Panc1 (cell line): ENCODE data around the gene KLF6. TPM values are rescaled to one million over a fixed set of nuclear protein-coding genes. Genes with fewer than 3 reads are reported as not detected.

Experiments used
- ATAC-seq: fragments of 200-7000 bp; cut with Tn5 transposase; 2 replicates; pipeline ENCODE4 v1.9.1; 2020; ENCODE audit warnings: mild to moderate bottlenecking, moderate library complexity
- BruUV-seq: library from RNA; stranded (reverse); fragments of 400-500 nt; replicated peaks from 2 replicates; lab custom pipeline; 2021; lab: Mats Ljungman, UMichigan
- CTCF ChIA-PET: fragments of 300-600 bp; sonication (Branson Sonifier 250); formaldehyde crosslinking; loops from one replicate; lab custom pipeline; 2022; ENCODE audit warnings: antibody characterized with exemption; lab: Charles Lee
- POLR2A ChIA-PET: fragments of 300-600 bp; sonication (Branson Sonifier 250); formaldehyde crosslinking; loops from one replicate; lab custom pipeline; 2022; ENCODE audit warnings: antibody characterized with exemption; lab: Charles Lee
- DNase-seq: peaks from one replicate; pipeline ENCODE4 v3.0.0-alpha.2; 2010; ENCODE audit warnings: low read depth, low spot score
- H3K27ac ChIP-seq: 2 replicates; pipeline ENCODE4 v1.5.1; 2011; ENCODE audit warnings: mild to moderate bottlenecking, low read length, inconsistent platforms
- H3K27me3 ChIP-seq: fragments of 200-500 bp; sonication (Bioruptor generic); 2 replicates; pipeline ENCODE4 v1.6.0; 2014; ENCODE audit warnings: low read length, inconsistent platforms; ENCODE audit not compliant: control insufficient read depth, insufficient read depth
- H3K36me3 ChIP-seq: fragments of 200-500 bp; sonication (Bioruptor generic); 2 replicates; pipeline ENCODE4 v1.5.1; 2014; ENCODE audit warnings: inconsistent platforms, mild to moderate bottlenecking, low read length, moderate library complexity; ENCODE audit not compliant: control insufficient read depth, insufficient read depth
- H3K4me1 ChIP-seq: 2 replicates; pipeline ENCODE4 v1.5.1; 2011; ENCODE audit warnings: inconsistent platforms, mild to moderate bottlenecking, low read length, moderate library complexity; ENCODE audit not compliant: control insufficient read depth, insufficient read depth
- H3K4me3 ChIP-seq, 2 experiments: 2 replicates each; pipeline ENCODE4 v1.5.1; 2011 to 2012; ENCODE audit warnings: low read depth in 2 of 2, low read length in 2 of 2, mild to moderate bottlenecking in 2 of 2, inconsistent platforms in 1 of 2, moderate library complexity in 1 of 2
- H3K9me3 ChIP-seq: fragments of 200-500 bp; sonication (Bioruptor generic); 2 replicates; pipeline ENCODE4 v1.5.1; 2014; ENCODE audit warnings: low read depth, mild to moderate bottlenecking, inconsistent platforms, low read length, moderate library complexity; ENCODE audit not compliant: control insufficient read depth, insufficient read depth
- POLR2AphosphoS5 ChIP-seq: IDR thresholded peaks from 2 replicates; pipeline ENCODE4 v1.6.1; 2012; ENCODE audit warnings: mild to moderate bottlenecking, low read depth, low read length, moderate library complexity
- SIN3A ChIP-seq: IDR thresholded peaks from 2 replicates; pipeline ENCODE4 v1.6.1; 2012; ENCODE audit warnings: low read depth, mild to moderate bottlenecking, low read length, moderate library complexity, borderline replicate concordance; ENCODE audit not compliant: insufficient read depth
- TCF7L2 ChIP-seq: IDR thresholded peaks from 2 replicates; pipeline ENCODE4 v1.6.1; 2011; ENCODE audit warnings: mild to moderate bottlenecking, low read depth, low read length, inconsistent platforms
- in situ Hi-C: cut with HindIII; loops from 2 replicates; pipeline ENCODE4 v1.10.0; 2016; ENCODE audit warnings: low sequenced_read_pairs, low pct_unique_long_range_greater_than_20kb
- intact Hi-C: fragments of 100-400 bp; cut with micrococcal nuclease; formaldehyde crosslinking; loops from one replicate; pipeline ENCODE4 v1.10.0; 2022; ENCODE audit not compliant: unreplicated experiment
- total RNA-seq: library from RNA; stranded (reverse); gene quantifications from one replicate; pipeline ENCODE4 v1.2.1, GENCODE V29; 2021; ENCODE audit not compliant: unreplicated experiment
- TF ChIP-seq, protein P1 (sequence below): fragments of 450-650 bp; IDR thresholded peaks from 2 replicates; pipeline ENCODE4 v1.5.1; 2017; ENCODE audit warnings: mild to moderate bottlenecking
- TF ChIP-seq, protein P2 (sequence below), 2 experiments: IDR thresholded peaks; 2 replicates each; pipeline ENCODE4 v1.6.1; 2011 to 2012; ENCODE audit warnings: low read depth in 2 of 2, control low read depth in 1 of 2, low read length in 1 of 2, mild to moderate bottlenecking in 1 of 2, moderate library complexity in 1 of 2; ENCODE audit not compliant: insufficient read depth in 1 of 2

The KLF6 gene
- total RNA-seq, 1 experiment from 2014 or later = 177 TPM

GRCh38 chr10:3749600-3749999 is 35.4 kb downstream of the KLF6 start:
- no peak for ATAC-seq
- H3K4me1 ChIP-seq = peaks cover 30% of the 10 kb centered on the region

GRCh38 chr10:3749011-3749410 is 36.0 kb downstream of the KLF6 start:
- intact Hi-C loops = no loop called here
- Histone ChIP-seq H3K9me3 (no peaks in the 10 kb centered on the region), H3K27me3 (no peaks in the 10 kb centered on the region), H3K36me3 (no peaks in the 10 kb centered on the region), H3K4me3 (no peak overlapping the region), H3K27ac (peak overlapping the region; percentile 73; the same call in 1 of the 2 replicates), H3K4me1 (peaks cover 29% of the 10 kb centered on the region)
- no peak for DNase-seq
- TF ChIP-seq POLR2AphosphoS5 = no peak
- TF ChIP-seq TCF7L2 = no peak
- no peak for TF ChIP-seq SIN3A
- TF ChIP-seq, protein P1, sequence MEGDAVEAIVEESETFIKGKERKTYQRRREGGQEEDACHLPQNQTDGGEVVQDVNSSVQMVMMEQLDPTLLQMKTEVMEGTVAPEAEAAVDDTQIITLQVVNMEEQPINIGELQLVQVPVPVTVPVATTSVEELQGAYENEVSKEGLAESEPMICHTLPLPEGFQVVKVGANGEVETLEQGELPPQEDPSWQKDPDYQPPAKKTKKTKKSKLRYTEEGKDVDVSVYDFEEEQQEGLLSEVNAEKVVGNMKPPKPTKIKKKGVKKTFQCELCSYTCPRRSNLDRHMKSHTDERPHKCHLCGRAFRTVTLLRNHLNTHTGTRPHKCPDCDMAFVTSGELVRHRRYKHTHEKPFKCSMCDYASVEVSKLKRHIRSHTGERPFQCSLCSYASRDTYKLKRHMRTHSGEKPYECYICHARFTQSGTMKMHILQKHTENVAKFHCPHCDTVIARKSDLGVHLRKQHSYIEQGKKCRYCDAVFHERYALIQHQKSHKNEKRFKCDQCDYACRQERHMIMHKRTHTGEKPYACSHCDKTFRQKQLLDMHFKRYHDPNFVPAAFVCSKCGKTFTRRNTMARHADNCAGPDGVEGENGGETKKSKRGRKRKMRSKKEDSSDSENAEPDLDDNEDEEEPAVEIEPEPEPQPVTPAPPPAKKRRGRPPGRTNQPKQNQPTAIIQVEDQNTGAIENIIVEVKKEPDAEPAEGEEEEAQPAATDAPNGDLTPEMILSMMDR = no peak
- TF ChIP-seq, protein P2, sequence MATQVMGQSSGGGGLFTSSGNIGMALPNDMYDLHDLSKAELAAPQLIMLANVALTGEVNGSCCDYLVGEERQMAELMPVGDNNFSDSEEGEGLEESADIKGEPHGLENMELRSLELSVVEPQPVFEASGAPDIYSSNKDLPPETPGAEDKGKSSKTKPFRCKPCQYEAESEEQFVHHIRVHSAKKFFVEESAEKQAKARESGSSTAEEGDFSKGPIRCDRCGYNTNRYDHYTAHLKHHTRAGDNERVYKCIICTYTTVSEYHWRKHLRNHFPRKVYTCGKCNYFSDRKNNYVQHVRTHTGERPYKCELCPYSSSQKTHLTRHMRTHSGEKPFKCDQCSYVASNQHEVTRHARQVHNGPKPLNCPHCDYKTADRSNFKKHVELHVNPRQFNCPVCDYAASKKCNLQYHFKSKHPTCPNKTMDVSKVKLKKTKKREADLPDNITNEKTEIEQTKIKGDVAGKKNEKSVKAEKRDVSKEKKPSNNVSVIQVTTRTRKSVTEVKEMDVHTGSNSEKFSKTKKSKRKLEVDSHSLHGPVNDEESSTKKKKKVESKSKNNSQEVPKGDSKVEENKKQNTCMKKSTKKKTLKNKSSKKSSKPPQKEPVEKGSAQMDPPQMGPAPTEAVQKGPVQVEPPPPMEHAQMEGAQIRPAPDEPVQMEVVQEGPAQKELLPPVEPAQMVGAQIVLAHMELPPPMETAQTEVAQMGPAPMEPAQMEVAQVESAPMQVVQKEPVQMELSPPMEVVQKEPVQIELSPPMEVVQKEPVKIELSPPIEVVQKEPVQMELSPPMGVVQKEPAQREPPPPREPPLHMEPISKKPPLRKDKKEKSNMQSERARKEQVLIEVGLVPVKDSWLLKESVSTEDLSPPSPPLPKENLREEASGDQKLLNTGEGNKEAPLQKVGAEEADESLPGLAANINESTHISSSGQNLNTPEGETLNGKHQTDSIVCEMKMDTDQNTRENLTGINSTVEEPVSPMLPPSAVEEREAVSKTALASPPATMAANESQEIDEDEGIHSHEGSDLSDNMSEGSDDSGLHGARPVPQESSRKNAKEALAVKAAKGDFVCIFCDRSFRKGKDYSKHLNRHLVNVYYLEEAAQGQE (IDR thresholded peaks at IDR 0.05; ENCODE audit: insufficient read depth in 1 of 2, low read depth in 2 of 2, low read length in 1 of 2) = no peak
- ChIA-PET POLR2A (no interaction called here), CTCF (no interaction called here)
- in situ Hi-C loops = no loop called here
- ATAC-seq = 0 out of 2 replicates have a peak, but pooled peaks have one; percentile 47
- no TSS peak for BruUV-seq

More at GRCh38 chr10:3749600-3749999, 35.4 kb downstream of the KLF6 start:
- Histone ChIP-seq H3K36me3 (no peaks in the 10 kb centered on the region), H3K4me3 (no peak overlapping the region), H3K27me3 (no peaks in the 10 kb centered on the region), H3K27ac (peak overlapping the region; percentile 7), H3K9me3 (no peaks in the 10 kb centered on the region)
- DNase-seq = no peak
- in situ Hi-C loops (no loop called here), intact Hi-C loops (no loop called here)
- POLR2A ChIA-PET = no interaction called here
- BruUV-seq = no TSS peak
- no peak for TF ChIP-seq POLR2AphosphoS5
- no peak for TF ChIP-seq SIN3A
- TF ChIP-seq, protein P1 = no peak
- TF ChIP-seq TCF7L2 = no peak
- TF ChIP-seq, protein P2 (IDR thresholded peaks at IDR 0.05; ENCODE audit: insufficient read depth in 1 of 2, low read depth in 2 of 2, low read length in 1 of 2) = no peak
- CTCF ChIA-PET = no interaction called here
